ENCODE measurements around the gene CFAP74. TPM values are rescaled to one million over a fixed set of nuclear protein-coding genes. Genes with fewer than 3 reads are reported as not detected.

CFAP74 gene
- total RNA-seq, 1 donor from 2014 or later: 3.5 TPM

DNA sequence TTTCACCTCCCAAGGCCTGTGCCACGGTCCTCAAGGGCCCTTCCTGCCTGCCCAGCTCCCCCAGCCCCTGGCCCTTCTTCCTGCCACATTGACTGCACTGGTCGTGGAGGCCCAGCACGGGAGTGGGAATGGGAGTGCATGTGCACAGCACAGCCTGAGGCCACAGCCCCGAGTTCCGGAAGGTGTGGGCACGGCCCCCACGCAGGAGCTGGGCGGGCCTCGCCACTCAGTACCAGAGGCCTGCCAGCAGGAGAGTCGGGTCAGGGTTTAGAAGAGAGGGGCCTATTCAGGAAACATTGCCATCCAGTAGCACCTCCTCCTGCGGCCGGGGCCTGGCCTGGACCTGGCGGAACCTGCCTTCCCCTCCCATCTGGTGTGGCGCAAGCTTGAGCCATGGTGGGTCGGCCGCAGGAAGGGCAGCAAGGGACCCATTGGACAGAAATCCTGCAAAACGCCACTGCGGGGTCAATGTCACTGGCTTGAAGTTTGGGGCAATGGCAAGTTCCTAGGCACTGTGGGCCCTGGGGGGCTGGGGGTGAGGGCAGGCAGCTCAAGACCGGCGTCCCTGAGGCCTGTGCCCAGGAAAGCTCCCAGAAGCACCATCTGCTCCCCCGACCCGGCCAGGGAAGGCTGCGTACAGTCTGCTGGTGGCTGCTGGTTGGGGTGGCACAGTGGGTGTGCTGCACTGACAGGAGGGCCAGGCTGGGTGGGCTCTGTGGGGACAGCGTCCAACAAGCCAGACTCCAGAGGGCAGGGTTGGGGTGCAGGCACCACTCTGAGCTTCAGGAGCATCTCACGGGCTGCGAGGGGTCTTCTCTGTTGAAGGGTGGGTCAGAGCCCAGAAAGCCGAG is 82.8 kb downstream of the CFAP74 start:
- DNase-seq (ENCODE audit: low spot score): peak; percentile 55
- no peak for ATAC-seq

DNA sequence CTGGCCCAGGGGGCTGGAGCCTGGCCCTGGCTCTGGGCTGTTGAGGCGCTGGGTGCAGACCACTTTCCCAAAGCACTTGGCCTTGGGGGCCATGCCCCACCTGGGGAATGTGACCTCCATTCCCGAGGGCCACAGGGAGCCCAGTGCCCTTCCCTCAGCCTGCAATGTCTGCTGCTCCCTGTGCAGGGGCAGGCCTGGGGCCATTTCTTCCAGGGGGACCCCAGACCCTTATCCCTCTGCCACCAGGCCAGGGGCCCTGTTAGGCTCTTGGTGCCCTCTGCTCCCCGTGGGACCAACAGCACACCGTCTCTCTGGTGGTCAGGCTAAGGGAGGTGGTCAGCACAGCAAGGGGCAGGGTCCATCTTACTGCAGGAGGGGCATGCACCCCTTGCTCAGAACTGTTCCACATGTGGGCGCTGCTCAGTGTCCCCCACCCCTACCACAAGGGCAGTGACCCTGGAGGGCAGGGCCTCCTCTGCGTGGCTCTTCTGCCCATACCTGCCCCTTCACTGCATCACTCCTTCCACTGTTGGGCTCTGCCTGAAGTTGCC is 83.5 kb downstream of the CFAP74 start:
- ATAC-seq (no peak), DNase-seq (ENCODE audit: low spot score) (no peak)

DNA sequence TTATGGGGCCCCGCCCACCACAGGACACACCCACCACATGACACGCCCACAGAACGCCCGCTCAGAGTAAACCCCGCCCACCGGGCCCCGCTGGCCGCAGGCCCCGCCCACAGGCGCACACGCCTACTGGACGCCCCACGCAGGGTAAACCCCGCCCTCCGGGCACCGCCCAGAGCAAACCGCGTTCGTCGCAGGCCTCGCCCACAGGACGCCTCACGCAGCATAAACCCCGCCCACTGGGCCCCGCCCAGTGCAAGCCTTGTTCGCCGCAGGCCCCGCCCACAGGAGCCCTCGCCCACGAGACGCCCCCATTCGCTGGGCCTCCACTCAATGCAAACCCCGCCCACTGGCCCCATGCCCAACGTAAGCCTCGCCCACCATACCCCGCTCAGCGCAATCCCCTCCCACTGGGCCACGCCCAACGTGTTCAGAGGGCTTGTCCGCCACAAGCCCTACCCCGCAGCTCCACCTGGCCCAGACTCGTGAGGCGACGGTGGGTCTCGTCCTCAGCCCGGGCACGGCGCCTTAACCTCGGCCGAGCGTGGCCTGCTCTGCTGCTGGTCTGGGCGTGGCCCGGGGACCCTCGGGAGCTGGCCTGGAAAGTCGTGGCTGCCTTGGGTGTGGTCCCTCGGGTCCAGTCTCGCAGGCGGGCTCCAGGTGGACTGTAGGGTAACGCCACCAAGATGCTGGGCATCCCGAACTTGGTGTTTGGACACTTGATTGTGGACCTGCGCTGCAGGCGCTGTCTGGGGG is 84.1 kb downstream of the CFAP74 start:
- ATAC-seq: peak; percentile 81
- DNase-seq (ENCODE audit: low spot score): peak; percentile 100

DNA sequence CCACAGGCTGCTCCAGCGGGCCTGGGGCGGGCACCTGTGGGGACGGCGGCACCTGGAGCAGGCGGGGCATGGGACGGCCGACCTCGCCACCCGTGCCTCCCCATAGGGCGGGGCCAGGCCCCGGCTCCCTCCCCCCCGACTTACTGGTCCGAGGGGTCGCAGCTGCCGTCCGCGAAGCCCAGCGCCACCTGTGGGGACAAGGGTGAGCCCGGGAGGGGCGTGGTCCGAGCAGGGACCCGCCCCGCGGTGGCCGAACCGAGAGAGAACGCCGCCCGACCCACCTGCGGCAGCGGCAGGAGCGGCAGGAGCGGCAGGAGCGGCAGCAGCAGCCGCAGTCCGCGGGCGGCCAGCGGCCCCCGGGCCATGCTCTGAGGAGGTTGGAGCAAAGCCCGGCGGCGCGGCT is 84.7 kb downstream of the CFAP74 start, which contains the start of gene TMEM52:
TSS of gene TMEM52 (minus strand) at position 379 of the 403 bp plus-strand sequence. CDS start at position 365, 14 bp downstream.
- peak; percentile 54 for ATAC-seq
- DNase-seq (ENCODE audit: low spot score): no peak

DNA sequence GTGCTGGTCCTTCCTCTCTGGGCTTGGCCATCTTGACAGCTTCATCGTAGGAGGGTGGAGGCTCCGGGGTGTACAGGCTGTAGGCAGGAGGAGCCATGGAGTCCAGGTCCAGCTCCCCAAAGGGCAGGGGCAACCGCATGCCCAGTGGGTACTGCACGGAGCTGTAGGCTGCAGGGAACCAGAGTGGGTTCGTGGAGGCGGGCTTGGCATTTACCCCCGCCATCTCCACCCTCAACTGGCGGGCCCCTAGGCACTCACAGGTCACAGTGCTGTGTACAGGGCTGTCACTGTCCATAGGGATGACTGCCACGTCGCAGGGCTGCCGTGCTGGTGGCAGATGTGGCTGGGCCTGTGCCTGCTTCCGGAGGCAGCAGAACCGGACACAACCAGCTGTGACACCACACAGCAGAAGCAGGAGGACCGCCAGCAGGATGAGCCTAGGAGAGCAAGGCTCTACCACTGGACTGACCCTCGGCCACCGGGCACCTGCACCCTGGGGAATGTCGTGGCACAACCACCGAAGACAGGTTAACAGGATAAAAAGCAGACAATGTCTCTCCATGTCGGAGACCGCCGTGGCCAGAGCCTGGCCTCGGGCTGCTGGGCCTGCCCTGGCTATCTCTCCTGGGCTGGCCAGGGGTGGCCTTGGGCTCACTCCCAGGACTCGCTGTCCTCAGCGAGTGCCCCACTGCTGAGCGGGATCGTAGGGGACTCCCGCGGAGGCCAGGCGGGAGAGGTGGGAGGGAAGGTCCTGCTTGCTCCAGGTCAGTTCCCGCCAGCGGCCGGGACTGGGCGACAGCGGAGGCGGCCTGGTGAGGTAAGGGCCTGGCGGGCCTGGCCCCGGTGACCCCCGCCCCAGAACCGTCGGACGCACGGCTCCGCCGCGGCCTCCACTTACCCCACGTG is 85.3 kb downstream of the CFAP74 start:
- peak; percentile 1 for ATAC-seq
- peak; percentile 55 for DNase-seq (ENCODE audit: low spot score)

- ATAC-seq: no peak
- no peak for DNase-seq (ENCODE audit: low spot score)
These were observed 86.1 kb downstream of the CFAP74 start for GRCh38 chr1:1917304-1917976.

DNA sequence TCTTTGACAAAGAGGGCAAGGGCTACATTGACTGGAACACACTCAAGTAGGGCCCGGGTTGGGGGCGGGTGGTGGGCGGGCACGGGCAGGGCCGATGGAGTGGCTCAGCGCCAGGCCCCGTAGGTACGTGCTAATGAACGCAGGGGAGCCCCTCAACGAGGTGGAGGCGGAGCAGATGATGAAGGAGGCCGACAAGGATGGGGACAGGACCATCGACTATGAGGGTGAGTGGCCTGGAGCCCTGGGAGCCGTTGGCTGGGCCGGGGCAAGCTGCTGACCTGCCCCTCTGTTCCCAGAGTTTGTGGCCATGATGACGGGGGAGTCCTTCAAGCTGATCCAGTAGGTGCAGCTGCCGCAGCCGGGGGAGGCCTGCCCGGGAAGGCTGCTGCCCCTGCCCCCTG is 86.7 kb downstream of the CFAP74 start:
- ATAC-seq (no peak), DNase-seq (ENCODE audit: low spot score) (no peak)

GRCh38 chr1:1915911-1916840 is 87.4 kb downstream of the CFAP74 start:
- DNase-seq (ENCODE audit: low spot score) (no peak), ATAC-seq (no peak)

DNA sequence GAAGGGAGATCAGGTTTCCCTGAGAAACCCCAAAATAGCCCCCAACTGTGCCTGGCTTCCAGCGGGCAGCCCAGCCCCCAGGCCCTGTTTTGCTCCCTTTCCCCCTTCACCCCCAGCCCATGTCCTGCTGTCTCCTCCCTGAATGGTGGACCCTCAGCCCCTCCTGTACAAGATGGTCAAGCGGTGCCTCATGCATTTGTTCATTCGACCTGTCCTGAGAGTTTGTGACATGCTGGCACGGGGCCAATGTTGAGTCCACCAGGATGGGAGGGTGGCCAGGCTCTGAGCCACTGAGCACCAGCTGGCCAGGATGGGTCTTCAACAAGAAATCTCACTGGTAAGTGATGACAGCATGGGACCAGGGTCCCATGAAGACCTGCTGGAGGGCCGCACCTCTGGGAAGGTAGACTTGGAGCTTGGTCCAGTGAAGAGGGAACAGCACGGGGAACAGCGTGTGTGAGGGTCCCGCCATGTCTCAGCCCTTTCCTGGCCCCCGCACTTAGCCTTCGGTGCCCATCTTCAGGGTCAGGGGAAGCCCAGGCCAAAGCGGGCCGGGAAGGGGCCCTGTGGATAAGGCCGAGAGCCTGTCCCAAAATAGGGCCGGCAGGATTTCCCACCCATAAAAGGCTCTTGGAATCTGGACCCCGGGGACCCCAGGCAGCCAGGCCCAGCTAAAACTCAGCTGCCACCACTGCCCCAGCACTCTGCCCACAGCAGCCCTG is 88.5 kb downstream of the CFAP74 start, which contains the start of gene CALML6:
TSS of gene CALML6 (plus strand) at position 290 of the 722 bp plus-strand sequence. CDS start at position 311, 21 bp downstream.
- DNase-seq (ENCODE audit: low spot score) (no peak), ATAC-seq (no peak)

DNA sequence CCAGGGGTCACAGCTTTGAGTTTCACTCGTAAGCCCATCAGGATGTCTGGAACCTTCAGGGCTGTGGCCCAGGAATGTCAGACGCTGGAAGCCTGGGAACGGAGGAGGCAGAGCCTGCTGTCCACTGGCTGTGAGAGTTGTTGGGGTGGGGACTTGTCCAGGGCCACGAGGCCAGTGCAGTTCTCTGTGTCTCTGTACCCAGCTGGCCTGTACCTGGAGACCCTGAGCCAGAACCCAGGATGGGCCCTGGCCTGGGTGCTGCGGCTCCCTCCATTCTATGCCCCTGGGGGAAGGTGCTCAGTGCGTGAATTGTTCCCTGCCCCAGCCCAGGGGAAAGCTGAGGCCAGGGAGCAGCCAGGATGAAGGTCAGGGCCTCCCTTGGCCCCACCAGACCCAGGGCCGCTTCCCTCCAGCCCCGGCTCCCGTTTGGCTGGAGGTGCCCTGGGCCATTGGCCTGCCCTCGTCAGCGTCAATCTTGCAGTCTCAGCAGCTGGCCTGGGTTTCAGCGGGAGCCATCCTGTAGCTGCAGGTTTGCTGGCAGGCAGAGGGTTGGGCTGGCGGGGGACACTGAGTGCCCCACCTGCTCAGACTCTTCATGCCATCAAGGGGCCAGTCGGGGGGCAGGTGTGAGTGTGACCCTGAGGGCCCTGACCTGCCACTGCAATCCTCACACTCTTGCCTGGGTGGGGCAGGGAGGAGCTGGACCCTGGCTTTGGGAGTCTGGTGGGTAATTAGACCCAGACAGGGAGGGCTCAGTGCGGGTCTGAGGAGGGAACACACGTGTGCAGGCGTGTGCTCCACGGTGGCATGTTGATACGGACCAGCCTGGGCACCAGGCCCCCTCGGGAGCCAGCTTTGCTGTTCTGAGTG is 89.2 kb downstream of the CFAP74 start:
- DNase-seq (ENCODE audit: low spot score) (peak; percentile 59), ATAC-seq (peak; percentile 12)

GRCh38 chr1:1911350-1912041 is 92.1 kb downstream of the CFAP74 start:
- DNase-seq (ENCODE audit: low spot score): no peak
- ATAC-seq: no peak

GRCh38 chr1:1910651-1911331 is 92.8 kb downstream of the CFAP74 start:
- DNase-seq (ENCODE audit: low spot score): no peak
- ATAC-seq: no peak

DNA sequence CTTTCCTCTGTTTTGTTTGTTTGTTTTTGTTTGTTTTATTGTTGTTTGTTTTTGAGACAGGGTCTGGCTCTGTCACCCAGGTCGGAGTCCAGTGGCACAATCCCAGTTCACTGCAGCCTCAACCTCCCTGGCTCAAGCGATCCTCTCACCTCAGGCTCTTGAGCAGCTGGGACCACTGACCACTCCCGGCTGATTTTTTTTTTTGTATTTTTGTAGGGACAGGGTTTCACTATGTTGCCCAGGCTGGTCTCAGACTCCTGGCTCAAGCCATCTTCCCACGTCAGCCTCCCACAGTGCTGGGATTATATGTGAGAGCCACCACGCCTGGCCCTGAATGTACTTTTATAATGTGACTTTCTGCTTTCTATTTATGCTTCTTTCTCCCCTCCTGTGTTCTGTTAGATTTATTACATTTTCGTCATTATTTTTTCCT is 93.5 kb downstream of the CFAP74 start:
- DNase-seq (ENCODE audit: low spot score): no peak
- no peak for ATAC-seq

DNA sequence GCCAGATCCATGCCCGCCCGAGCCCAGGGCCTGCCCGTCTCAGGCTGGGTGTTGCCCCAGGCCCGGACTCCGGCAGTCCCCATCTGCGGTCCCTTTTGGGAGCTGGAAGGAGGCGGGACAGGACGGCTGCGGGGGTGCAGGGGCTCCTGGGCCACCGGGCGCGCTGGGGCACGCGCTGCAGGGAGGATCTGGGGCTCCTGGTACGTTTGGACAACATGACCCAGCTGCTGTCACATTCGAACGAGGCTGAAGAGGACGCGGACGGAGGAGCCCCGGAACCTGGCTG is 95.1 kb downstream of the CFAP74 start:
- ATAC-seq (peak; percentile 13), DNase-seq (ENCODE audit: low spot score) (no peak)

- no peak for ATAC-seq
- DNase-seq (ENCODE audit: low spot score): peak; percentile 59
These were observed 96.4 kb downstream of the CFAP74 start for GRCh38 chr1:1907098-1907736.

All from left lobe of liver (tissue), 2 donors.